Mammary microvascular endothelial cell (primary cell): ENCODE results near the gene TRIO. TPM values are rescaled to one million over a fixed set of nuclear protein-coding genes. Genes with fewer than 3 reads are reported as not detected.

Source experiments
- total RNA-seq: library from RNA; depleted of rRNA; stranded (reverse); fragments of >200 nt; gene quantifications from 2 replicates; pipeline ENCODE4 v1.2.3, GENCODE V29; 2015

Gene TRIO
- 131 and 132 TPM in 2 replicates for total RNA-seq

GRCh38 chr5:14142827-14143545 is at the start of gene TRIO:
TSS of gene TRIO (plus strand) at chr5:14143342. CDS start at chr5:14143726, 384 bp downstream.

Other genes with a start within 250 kb of the TRIO start
- gene DNAH5, start 198.7 kb upstream of the TRIO start, total RNA-seq: 1.1 and 1.3 TPM in 2 replicates